GM19452 (cell line): Measurements from ENCODE around the gene TSPEAR.
"Not testable (repeated sequence)": the region's sequence is repeated elsewhere in the genome, so short reads cannot be mapped to it uniquely, and the experiment has no call there.

Source experiments
- ATAC-seq: cut with Tn5 transposase; IDR thresholded peaks from one replicate; pipeline ENCODE4 v1.9.1; 2021; ENCODE audit not compliant: unreplicated experiment

TSPEAR gene

DNA sequence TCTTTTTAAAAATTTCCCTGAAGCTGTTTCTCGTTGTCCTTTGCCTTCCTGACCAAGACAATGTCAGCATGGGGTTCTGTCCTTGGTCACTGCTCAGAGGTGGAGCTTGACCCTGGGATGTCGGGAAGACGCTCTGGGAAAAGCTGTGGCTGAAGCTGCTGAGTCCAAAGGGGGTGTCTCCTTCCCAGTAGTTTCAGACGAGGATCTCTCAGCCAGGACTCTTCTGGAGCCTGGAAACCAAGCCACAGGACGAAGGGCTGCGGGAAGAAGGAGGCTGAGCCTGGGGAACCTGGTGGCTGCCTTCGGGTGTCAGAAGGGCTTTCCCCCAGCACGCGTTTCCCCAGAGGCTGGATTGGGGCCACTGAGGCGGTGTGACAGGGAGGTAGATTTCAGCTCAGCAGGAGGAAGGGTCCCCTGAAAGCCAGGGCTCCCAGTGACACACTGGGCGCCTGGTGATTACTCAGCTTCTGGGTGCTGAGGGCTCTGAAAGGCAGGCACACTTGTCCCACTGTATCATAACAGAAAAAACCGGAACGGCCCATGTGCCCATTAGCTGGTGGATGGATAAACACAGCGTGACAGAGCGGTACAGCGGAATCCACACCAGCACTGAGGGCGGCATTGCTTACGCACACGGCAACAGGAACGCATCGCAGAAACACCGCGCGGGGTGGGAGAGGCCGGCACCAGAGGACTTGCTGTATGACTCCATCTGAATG is 24.4 kb downstream of the TSPEAR start:
- ATAC-seq: no peak

DNA sequence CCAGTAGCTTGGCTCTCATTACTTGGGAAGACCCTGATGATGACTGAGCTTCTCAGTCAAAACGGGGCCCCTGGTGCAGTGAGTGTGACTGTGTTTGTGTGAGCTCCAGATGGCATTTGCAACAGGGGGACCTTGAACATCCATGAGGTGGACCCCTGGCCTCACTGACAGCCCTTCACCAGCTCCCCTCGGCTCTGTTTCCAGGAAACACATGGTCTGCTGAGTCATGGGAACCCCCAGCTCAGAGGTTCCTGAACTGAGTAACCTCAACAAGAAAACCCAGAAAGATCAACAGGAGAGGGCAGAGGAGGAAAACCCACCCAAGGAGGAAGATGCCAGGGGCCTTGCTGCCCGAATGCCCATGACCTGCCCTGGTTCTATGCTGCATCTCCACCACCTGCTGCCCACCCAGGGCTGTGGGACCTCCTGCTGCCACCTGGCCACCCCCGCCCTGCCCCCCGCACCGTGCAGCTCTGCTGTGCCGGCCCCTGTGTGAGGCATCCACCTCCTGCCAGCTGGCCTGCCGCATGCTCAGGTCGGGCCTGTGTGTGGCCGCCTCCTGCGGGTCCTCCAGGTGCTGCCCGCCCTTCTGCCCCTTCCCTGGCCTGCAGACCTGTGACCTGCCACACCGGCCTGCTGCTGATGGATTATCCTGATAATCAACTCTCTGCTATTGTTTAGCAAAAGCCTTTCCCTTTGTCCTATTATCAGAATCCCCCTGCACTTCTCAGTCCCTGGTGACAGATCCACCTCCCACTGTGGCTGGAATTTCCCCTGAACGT is 25.2 kb downstream of the TSPEAR start:
- ATAC-seq: no peak

- not testable (repeated sequence) for ATAC-seq
These were observed 26.3 kb downstream of the TSPEAR start for GRCh38 chr21:44685050-44685449.

GRCh38 chr21:44684483-44684882 is 26.9 kb downstream of the TSPEAR start:
- ATAC-seq: no peak

GRCh38 chr21:44684077-44684476 is 27.3 kb downstream of the TSPEAR start:
- ATAC-seq: no peak

- ATAC-seq: no peak
These were observed 28.7 kb downstream of the TSPEAR start for GRCh38 chr21:44682580-44683151.

DNA sequence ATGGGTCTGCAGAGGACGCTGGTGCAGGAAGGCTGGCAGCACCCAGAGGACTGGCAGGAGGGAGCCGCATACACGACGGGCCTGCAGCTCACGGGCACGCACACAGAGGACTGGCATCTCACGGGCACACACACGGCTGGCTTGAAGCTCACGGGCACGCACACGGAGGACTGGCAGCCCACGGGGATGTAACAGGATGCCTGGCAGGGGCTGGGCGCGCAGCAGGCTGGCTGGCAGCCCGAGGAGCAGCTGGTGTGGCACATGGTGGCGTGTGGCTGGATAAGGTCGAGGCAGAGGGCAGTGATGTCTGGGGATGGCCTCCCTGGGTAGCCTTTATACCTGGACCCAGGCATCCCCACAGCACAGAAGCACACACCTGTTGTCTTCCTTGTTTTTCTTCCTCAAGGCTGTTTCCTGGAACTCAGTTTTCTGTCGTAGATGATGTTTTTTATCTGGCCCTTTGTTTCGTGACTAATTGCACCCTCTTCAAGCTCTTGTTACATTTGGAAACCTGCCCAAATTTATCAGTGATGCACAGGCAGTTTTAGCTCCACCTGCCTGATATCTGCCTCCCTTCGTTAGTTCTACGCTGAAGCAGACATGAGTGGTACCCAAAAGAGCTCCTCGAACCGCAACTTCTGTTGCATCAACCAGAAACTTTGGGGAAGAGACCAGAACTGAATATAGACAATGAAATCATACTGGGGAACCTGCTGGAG is 29.4 kb downstream of the TSPEAR start, which contains the start of gene KRTAP12-1:
Gene KRTAP12-1, minus strand, starts transcription at position 303 of the 719 bp plus-strand sequence. Its CDS starts 40 bp downstream, at position 263.
- ATAC-seq: no peak

DNA sequence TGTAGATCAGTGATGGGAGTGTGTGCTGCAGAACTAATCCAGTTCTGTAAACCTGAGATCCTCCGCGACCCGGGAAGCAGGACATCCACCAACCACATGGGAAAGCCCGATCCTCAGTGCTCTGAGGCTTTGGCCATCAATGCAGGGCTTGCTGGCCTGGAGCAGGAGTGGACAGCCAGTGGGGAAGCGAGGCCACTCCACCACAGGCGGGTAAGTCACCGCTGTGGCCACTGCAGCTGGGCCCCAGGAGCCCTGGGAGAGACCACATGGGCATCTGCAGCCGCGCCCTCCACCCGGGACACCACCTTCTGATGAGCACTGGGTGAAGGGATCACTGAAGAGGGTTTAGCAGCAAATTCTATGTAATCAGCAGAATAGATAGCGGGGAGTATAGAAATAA is 30.2 kb downstream of the TSPEAR start:
- ATAC-seq: no peak

GRCh38 chr21:44677881-44678280 is 33.5 kb downstream of the TSPEAR start:
- no peak for ATAC-seq

DNA sequence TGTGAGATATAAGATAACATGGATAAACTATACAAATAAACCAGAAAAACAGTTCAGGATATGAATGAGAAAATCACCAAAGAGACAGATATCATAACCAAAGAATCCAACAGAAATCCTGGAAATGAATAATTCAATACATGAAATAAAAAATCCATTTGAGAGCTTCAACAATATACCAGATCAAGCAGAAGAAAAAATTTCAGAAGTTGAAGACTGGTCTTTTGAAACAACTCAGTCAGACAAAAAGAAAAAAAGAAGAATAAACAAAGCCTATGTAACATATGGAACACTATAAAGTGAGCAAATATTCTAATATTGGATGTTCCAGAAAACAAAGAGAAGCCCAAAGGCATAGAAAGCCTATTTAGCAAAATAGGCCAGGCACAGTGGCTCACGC is 39.5 kb downstream of the TSPEAR start:
- ATAC-seq: no peak

DNA sequence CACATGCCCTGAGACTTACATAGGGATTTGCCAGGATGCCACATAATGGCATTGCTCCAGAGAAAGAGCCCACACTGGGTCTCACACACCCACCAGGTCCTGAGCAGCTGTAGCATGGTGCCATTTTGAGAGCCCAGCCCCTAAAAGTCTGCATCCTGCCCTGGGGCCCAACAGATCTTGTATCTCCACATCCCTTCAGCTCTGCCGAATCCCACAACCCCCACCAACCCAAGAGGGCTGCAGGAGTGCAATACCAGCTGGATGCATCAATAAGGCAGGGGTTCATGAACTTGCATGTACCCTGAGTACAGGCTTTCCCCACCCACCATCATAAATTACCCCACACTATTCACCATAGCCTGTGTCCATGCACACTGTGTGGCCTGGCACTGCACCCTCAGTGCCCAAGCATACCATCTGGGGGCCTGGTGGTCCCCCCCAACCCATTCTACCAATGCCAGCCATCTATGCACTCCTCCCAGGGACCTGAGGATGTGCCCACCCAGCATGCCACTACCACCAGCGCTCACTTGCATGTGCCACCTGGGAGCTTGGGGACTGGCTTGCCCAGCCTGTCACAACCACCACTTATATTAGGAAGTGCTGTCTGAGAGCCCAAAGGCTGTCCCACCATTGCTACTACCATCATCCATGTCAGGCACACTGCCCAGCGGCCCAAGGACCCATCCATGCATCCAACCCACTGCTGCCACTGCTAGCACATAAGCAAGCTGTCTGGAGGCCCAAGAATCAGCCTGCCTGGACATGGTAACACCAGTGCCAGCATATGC is 40.5 kb downstream of the TSPEAR start:
- ATAC-seq: no peak

DNA sequence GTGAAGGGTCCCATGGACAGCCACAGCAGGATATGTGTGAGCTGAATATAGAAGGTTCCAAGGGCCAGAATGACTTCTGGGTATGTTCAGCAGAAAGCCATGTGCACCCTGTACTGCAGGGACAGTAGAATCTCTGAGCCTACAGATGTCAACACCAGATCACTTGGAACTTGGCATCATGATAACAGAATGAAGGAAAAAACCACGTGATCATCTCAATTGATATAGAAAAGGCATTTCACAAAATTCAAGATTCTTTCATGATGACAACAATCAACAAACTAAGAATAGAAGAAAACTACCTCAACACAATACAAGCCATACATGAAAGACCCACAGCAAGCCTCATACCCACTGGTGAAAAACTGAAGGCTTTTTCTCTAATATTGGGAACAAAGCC is 43.8 kb downstream of the TSPEAR start:
- ATAC-seq: no peak

DNA sequence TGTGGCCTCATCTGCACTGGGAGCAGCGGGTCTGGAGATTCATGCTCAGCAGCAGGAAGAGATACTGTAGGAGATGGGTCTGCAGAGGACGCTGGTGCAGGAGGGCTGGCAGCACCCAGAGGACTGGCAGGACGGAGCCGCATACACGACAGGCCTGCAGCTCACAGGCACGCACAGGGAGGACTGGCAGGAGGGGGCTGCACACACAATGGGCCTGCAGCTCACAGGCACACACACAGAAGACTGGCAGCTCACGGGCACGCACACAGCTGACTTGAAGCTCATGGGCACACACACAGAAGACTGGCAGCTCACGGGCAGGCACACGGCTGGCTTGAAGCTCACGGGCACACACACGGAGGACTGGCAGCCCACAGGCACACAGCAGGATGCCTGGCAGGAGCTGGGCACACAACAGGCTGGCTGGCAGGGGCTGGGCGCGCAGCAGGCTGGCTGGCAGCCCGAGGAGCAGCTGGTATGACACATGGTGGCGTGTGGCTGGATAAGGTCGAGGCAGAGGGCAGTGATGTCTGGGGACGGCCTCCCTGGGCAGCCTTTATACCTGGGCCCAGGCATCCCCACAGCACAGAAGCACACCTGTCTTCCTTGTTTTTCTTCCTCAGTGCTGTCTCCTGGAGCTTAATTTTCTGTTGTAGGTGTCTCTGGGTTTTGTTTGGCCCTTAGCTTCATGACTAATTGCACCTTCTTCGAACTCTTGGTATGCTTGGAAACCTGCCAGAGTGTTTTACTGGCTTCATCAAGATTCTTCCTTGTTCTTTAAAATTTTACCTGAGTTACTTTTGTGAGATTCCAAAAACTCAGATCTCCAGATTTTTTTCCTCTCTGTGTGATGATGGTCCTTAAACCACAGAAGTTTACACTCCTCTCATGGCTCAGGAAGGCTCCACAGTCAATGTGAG is 44.7 kb downstream of the TSPEAR start, which contains the start of gene KRTAP12-2:
Gene KRTAP12-2, minus strand, starts transcription at position 527 of the 920 bp plus-strand sequence. Its CDS starts 41 bp downstream, at position 486.
- no peak for ATAC-seq

- ATAC-seq: no peak
These were observed 46.7 kb downstream of the TSPEAR start for GRCh38 chr21:44664691-44665090.

GRCh38 chr21:44661567-44661966 is 49.8 kb downstream of the TSPEAR start:
- ATAC-seq: not testable (repeated sequence)

- no peak for ATAC-seq
These were observed 52.3 kb downstream of the TSPEAR start for GRCh38 chr21:44658913-44659595.

GRCh38 chr21:44658541-44658910 is 52.8 kb downstream of the TSPEAR start:
- no peak for ATAC-seq

- no peak for ATAC-seq
These were observed 53.5 kb downstream of the TSPEAR start, which contains the start of gene KRTAP12-3 for GRCh38 chr21:44657635-44658540. Gene KRTAP12-3 (plus strand): TSS chr21:44657932. CDS start chr21:44657980, 48 bp downstream.
